Trophoblast cell (in vitro differentiated cells and primary cell): ENCODE data around the gene PABPN1.
A peak's percentile ranks its signal among the peaks of the same experiment; 100 is the strongest.

Experiments
- DNase-seq, 2 donors: peaks; one replicate each; pipeline ENCODE4 v3.0.0-alpha.2; 2016
- H2AFZ ChIP-seq: 2 replicates; pipeline ENCODE4 v1.6.1; 2013; ENCODE audit warnings: low read length, moderate library complexity, mild to moderate bottlenecking; ENCODE audit not compliant: insufficient read depth, poor library complexity
- H2AK5ac ChIP-seq: 2 replicates; pipeline ENCODE4 v1.6.1; 2013; ENCODE audit warnings: mild to moderate bottlenecking, low read length
- H2BK120ac ChIP-seq: 2 replicates; pipeline ENCODE4 v1.6.1; 2013; ENCODE audit warnings: low read length, mild to moderate bottlenecking, moderate library complexity; ENCODE audit not compliant: insufficient read depth, poor library complexity
- H2BK12ac ChIP-seq: 2 replicates; pipeline ENCODE4 v1.6.1; 2013; ENCODE audit warnings: mild to moderate bottlenecking, low read length, moderate library complexity
- H2BK5ac ChIP-seq: 2 replicates; pipeline ENCODE4 v1.6.1; 2013; ENCODE audit warnings: low read length, low read depth, moderate library complexity, mild to moderate bottlenecking; ENCODE audit not compliant: poor library complexity
- H3K14ac ChIP-seq: 2 replicates; pipeline ENCODE4 v1.6.1; 2013; ENCODE audit warnings: mild to moderate bottlenecking, low read length
- H3K18ac ChIP-seq: 2 replicates; pipeline ENCODE4 v1.6.1; 2013; ENCODE audit warnings: mild to moderate bottlenecking, low read length
- H3K23ac ChIP-seq: 2 replicates; pipeline ENCODE4 v1.6.1; 2013; ENCODE audit warnings: low read length
- H3K27ac ChIP-seq: 2 replicates; pipeline ENCODE4 v1.5.1; 2013; ENCODE audit warnings: low read depth, mild to moderate bottlenecking, inconsistent platforms, low read length, moderate library complexity
- H3K27me3 ChIP-seq: 2 replicates; pipeline ENCODE4 v1.6.1; 2013; ENCODE audit warnings: inconsistent platforms, mild to moderate bottlenecking, low read length, moderate library complexity; ENCODE audit not compliant: insufficient read depth
- H3K36me3 ChIP-seq, 2 experiments: 1 replicate in 1 of 2; 2 replicates in 1 of 2; pipeline ENCODE4 v1.6.1; 2013; ENCODE audit warnings: low read length in 2 of 2, mild to moderate bottlenecking in 2 of 2, moderate library complexity in 1 of 2; ENCODE audit not compliant: insufficient read depth in 2 of 2, control insufficient read depth in 1 of 2
- H3K4ac ChIP-seq: 2 replicates; pipeline ENCODE4 v1.6.1; 2013; ENCODE audit warnings: low read depth, mild to moderate bottlenecking, low read length, moderate library complexity
- H3K4me1 ChIP-seq, 2 experiments: 1 replicate in 1 of 2; 2 replicates in 1 of 2; pipeline ENCODE4 v1.6.1; 2013; ENCODE audit warnings: low read length in 2 of 2, mild to moderate bottlenecking in 2 of 2, moderate library complexity in 1 of 2; ENCODE audit not compliant: insufficient read depth in 2 of 2, control insufficient read depth in 1 of 2
- H3K4me2 ChIP-seq: 2 replicates; pipeline ENCODE4 v1.6.1; 2013; ENCODE audit warnings: inconsistent platforms, mild to moderate bottlenecking, low read length, moderate library complexity
- H3K4me3 ChIP-seq: 2 replicates; pipeline ENCODE4 v1.5.1; 2013; ENCODE audit warnings: mild to moderate bottlenecking, low read depth, low read length, inconsistent platforms
- H3K79me1 ChIP-seq: one replicate; pipeline ENCODE4 v1.6.1; 2013; ENCODE audit warnings: low read length
- H3K79me2 ChIP-seq: 2 replicates; pipeline ENCODE4 v1.6.1; 2013; ENCODE audit warnings: low read length, mild to moderate bottlenecking; ENCODE audit not compliant: control insufficient read depth, insufficient read depth, poor library complexity
- H3K9ac ChIP-seq: 2 replicates; pipeline ENCODE4 v1.6.1; 2013; ENCODE audit warnings: mild to moderate bottlenecking, low read length
- H3K9me3 ChIP-seq: 2 replicates; pipeline ENCODE4 v1.6.1; 2013; ENCODE audit warnings: low read depth, mild to moderate bottlenecking, control low read depth, inconsistent platforms, low read length; ENCODE audit not compliant: insufficient read depth
- H4K12ac ChIP-seq: 2 replicates; pipeline ENCODE4 v1.6.1; 2013; ENCODE audit warnings: low read depth, mild to moderate bottlenecking, low read length, moderate library complexity
- H4K8ac ChIP-seq: 2 replicates; pipeline ENCODE4 v1.6.1; 2013; ENCODE audit warnings: low read depth, mild to moderate bottlenecking, low read length, moderate library complexity
- H4K91ac ChIP-seq: one replicate; pipeline ENCODE4 v1.6.1; 2013; ENCODE audit warnings: low read depth, mild to moderate bottlenecking, low read length, moderate library complexity
- WGBS: extraction: QIAGEN DNeasy Blood & Tissue Kit; methylation state at CpG from one replicate; pipeline ENCODE4 v1.1.7; 2013; ENCODE audit warnings: missing lambda C conversion rate; ENCODE audit not compliant: insufficient read length, insufficient coverage; ENCODE audit errors: extremely low coverage; 5-methylcytosine and 5-hydroxymethylcytosine counted together

PABPN1 gene

GRCh38 chr14:23352506-23353432 lies 31.5 kb downstream of the PABPN1 start, which contains the start of gene SLC22A17:
TSS of gene SLC22A17 (minus strand) at chr14:23352887.
- Histone ChIP-seq H3K27me3 (peaks cover 2% of the 10 kb centered on the region), H3K4ac (no peak within 1 kb of the TSS), H2BK12ac (no peak within 1 kb of the TSS), H3K79me2 (no peaks in the 10 kb centered on the region), H4K91ac (peak within 1 kb of the TSS; percentile 54), H3K23ac (no peak within 1 kb of the TSS), H2BK120ac (no peak within 1 kb of the TSS), H2AK5ac (peak within 1 kb of the TSS; percentile 3), H3K14ac (peak within 1 kb of the TSS; percentile 41), H2BK5ac (no peak within 1 kb of the TSS), H3K36me3 (peaks cover 13 to 20% of the 10 kb centered on the region in 2 experiments), H2AFZ (peak within 1 kb of the TSS; percentile 55), H3K4me1 (peaks cover 6 to 13% of the 10 kb centered on the region in 2 experiments), H3K18ac (peak within 1 kb of the TSS; percentile 40), H3K79me1 (peaks cover 5% of the 10 kb centered on the region), H3K4me2 (peak within 1 kb of the TSS; percentile 88), H4K8ac (peak within 1 kb of the TSS; percentile 3), H4K12ac (peak within 1 kb of the TSS; percentile 49), H3K9ac (peak within 1 kb of the TSS; percentile 2), H3K9me3 (peaks cover 2% of the 10 kb centered on the region), H3K27ac (peak within 1 kb of the TSS; percentile 55), H3K4me3 (peak within 1 kb of the TSS; percentile 76)
- WGBS: no CpG with 5 or more reads among the region's 42 CpGs
- peak; percentile 89 to 91 for DNase-seq

GRCh38 chr14:23353433-23353780 lies 32.1 kb downstream of the PABPN1 start:
- Histone ChIP-seq H3K36me3 (peaks cover 12 to 20% of the 10 kb centered on the region in 2 experiments), H4K8ac (peak overlapping the region; percentile 3), H3K79me1 (peaks cover 5% of the 10 kb centered on the region), H3K9ac (no peak overlapping the region), H3K27me3 (peaks cover 2% of the 10 kb centered on the region), H2BK12ac (no peak overlapping the region), H3K4me3 (no peak overlapping the region), H3K27ac (no peak overlapping the region), H2AK5ac (peak overlapping the region; percentile 3), H4K12ac (no peak overlapping the region), H3K4ac (no peak overlapping the region), H2AFZ (no peak overlapping the region), H2BK5ac (no peak overlapping the region), H3K18ac (no peak overlapping the region), H3K4me2 (no peak overlapping the region), H3K79me2 (no peaks in the 10 kb centered on the region), H3K9me3 (peaks cover 2% of the 10 kb centered on the region), H4K91ac (no peak overlapping the region), H3K23ac (no peak overlapping the region), H3K14ac (no peak overlapping the region), H3K4me1 (peaks cover 6 to 13% of the 10 kb centered on the region in 2 experiments), H2BK120ac (no peak overlapping the region)
- DNase-seq: no peak
- WGBS: no CpG with 5 or more reads among the region's 5 CpGs

- Histone ChIP-seq H4K8ac (no peak overlapping the region), H3K14ac (no peak overlapping the region), H3K4me1 (peaks cover 6 to 13% of the 10 kb centered on the region in 2 experiments), H2BK5ac (no peak overlapping the region), H3K9ac (no peak overlapping the region), H3K27me3 (peaks cover 2% of the 10 kb centered on the region), H3K4me3 (no peak overlapping the region), H3K23ac (no peak overlapping the region), H3K9me3 (no peaks in the 10 kb centered on the region), H3K79me2 (no peaks in the 10 kb centered on the region), H3K36me3 (peaks cover 26 to 34% of the 10 kb centered on the region in 2 experiments), H2AFZ (no peak overlapping the region), H4K91ac (no peak overlapping the region), H3K18ac (no peak overlapping the region), H4K12ac (no peak overlapping the region), H3K79me1 (peaks cover 5% of the 10 kb centered on the region), H2BK12ac (no peak overlapping the region), H3K4ac (no peak overlapping the region), H2BK120ac (no peak overlapping the region), H2AK5ac (no peak overlapping the region), H3K27ac (no peak overlapping the region), H3K4me2 (no peak overlapping the region)
- WGBS: no CpG with 5 or more reads among the region's 6 CpGs
- DNase-seq: no peak
Measured at GRCh38 chr14:23354990-23355389, 33.7 kb downstream of the PABPN1 start.

GRCh38 chr14:23355871-23356435 lies 34.7 kb downstream of the PABPN1 start:
- no peak overlapping the region for H2BK12ac ChIP-seq
- H3K4me1 ChIP-seq: peaks cover 6 to 15% of the 10 kb centered on the region in 2 experiments
- H3K18ac ChIP-seq: no peak overlapping the region
- no peak overlapping the region for H2AK5ac ChIP-seq
- H3K4ac ChIP-seq: no peak overlapping the region
- peaks cover 2% of the 10 kb centered on the region for H3K27me3 ChIP-seq
- no peak overlapping the region for H3K4me3 ChIP-seq
- H3K9me3 ChIP-seq: no peaks in the 10 kb centered on the region
- H2BK5ac ChIP-seq: no peak overlapping the region
- H3K4me2 ChIP-seq: no peak overlapping the region
- no peaks in the 10 kb centered on the region for H3K79me2 ChIP-seq
- no peak overlapping the region for H4K8ac ChIP-seq
- peaks cover 5% of the 10 kb centered on the region for H3K79me1 ChIP-seq
- H2AFZ ChIP-seq: no peak overlapping the region
- no peak overlapping the region for H3K9ac ChIP-seq
- H3K36me3 ChIP-seq: peaks cover 35 to 43% of the 10 kb centered on the region in 2 experiments
- no peak overlapping the region for H4K91ac ChIP-seq
- H4K12ac ChIP-seq: no peak overlapping the region
- no peak overlapping the region for H3K14ac ChIP-seq
- no CpG with 5 or more reads among the region's 6 CpGs for WGBS
- no peak for DNase-seq
- no peak overlapping the region for H2BK120ac ChIP-seq
- no peak overlapping the region for H3K23ac ChIP-seq
- H3K27ac ChIP-seq: no peak overlapping the region
